ENCODE results near the gene PDZK1IP1.

DNA sequence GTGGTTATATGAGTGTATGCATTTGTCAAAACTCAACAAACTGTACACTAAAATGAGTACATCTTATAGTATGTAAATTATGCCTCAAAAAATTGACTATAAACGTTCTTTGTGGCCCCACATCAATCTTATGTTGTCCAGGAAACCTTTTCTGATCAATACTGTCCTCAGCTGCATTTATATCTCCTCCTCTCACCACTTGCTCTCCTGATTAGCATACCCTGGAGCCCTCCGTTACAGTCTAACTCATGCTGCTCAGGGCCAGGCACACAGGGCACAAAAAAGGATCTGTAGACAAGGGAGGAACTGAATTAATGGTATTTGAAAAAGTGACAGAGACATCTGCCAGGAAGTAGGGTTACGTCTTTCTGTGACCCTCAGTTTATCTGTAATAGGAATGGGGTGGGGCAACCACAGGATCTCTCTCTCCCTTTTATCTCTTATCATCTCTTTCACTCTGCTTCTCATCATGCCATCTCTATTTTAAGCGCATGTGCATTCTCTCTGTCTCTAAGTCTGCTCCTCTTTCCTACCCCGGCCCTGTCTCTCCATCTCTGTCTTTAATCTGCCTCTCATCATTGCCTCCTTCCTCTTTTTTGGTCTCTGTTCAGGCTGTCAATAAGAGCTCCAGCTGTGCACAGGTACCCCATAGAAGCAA lies 49.2 kb upstream of the PDZK1IP1 start:
- TF ChIP-seq CTCF (conservative IDR thresholded peaks at IDR 0.05) (no peak), ZFX (IDR thresholded peaks at IDR 0.05) (no peak)

Measured in C4-2B (cell line).